Right renal pelvis (tissue), 4 donors: ENCODE data around the gene NDOR1. TPM values are rescaled to one million over a fixed set of nuclear protein-coding genes. Genes with fewer than 3 reads are reported as not detected.
A peak's percentile ranks its signal among the peaks of the same experiment; 100 is the strongest.
"Not testable (repeated sequence)": the region's sequence is repeated elsewhere in the genome, so short reads cannot be mapped to it uniquely, and the experiment has no call there.

Source experiments
- DNase-seq, 4 donors: peaks; one replicate each; pipeline ENCODE4 v3.0.0-alpha.2; 2013; ENCODE audit warnings: low read depth in 4 of 4, low spot score in 3 of 4, missing footprints in 1 of 4
- polyA plus RNA-seq, 4 donors: library from polyadenylated mRNA; unstranded; fragments of 120-200 nt; gene quantifications; one replicate each; pipeline ENCODE4 v1.2.1, GENCODE V29; 2013; ENCODE audit not compliant: insufficient read length in 4 of 4

NDOR1 gene
- polyA plus RNA-seq, 4 donors = 10.0 to 16.0 (median 10.9) TPM

DNA sequence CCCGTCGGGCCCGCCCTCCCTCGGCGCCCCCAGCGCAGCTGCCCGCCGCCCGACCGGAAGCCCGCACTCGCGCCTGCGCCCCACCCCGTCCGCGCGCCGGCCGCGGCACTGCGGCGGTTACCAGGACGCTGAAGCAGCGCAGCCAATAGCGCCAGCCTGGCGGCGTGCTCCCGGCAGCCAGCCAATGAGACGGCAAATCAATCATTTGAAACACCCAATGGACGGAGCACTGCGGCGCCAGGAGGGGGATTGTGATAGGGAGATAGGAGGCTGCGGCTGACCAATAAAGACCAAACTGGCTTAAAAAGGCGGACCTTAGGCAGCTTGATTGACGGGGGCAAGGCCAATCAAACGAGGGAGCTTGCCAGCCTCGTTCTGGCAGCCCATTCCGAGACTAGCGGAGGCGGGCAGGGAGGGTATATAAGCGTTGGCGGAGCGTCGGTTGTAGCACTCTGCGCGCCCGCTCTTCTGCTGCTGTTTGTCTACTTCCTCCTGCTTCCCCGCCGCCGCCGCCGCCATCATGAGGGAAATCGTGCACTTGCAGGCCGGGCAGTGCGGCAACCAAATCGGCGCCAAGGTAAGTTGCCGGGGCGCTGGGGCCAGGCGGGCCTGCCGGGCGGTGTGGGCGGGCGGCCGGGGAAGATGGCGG is 35.5 kb downstream of the NDOR1 start, which contains the start of gene TUBB4B:
Gene TUBB4B (plus strand): TSS at position 447 of the 649 bp plus-strand sequence. CDS start 74 bp downstream, at position 521.
- peak; percentile 97 to 100 (median 99) for DNase-seq

GRCh38 chr9:137241490-137242268 is 36.2 kb downstream of the NDOR1 start:
- DNase-seq = no peak

DNA sequence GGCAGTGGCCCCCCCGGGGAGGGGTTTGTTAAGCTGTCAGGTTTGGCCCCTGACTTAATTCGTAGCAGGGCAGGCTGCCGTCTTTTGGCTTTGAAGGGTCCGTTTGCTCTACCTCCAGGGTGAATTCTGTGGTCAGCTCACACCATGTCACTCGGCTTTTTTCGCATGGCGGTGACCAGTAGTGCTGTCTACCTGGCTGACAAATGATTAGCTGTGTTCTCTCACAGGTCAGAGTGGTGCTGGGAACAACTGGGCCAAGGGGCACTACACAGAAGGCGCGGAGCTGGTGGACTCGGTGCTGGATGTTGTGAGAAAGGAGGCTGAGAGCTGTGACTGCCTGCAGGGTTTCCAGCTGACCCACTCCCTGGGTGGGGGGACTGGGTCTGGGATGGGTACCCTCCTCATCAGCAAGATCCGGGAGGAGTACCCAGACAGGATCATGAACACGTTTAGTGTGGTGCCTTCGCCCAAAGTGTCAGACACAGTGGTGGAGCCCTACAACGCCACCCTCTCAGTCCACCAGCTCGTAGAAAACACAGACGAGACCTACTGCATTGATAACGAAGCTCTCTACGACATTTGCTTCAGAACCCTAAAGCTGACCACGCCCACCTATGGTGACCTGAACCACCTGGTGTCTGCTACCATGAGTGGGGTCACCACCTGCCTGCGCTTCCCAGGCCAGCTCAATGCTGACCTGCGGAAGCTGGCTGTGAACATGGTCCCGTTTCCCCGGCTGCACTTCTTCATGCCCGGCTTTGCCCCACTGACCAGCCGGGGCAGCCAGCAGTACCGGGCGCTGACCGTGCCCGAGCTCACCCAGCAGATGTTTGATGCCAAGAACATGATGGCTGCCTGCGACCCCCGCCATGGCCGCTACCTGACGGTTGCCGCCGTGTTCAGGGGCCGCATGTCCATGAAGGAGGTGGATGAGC is 37.0 kb downstream of the NDOR1 start:
- no peak for DNase-seq

DNA sequence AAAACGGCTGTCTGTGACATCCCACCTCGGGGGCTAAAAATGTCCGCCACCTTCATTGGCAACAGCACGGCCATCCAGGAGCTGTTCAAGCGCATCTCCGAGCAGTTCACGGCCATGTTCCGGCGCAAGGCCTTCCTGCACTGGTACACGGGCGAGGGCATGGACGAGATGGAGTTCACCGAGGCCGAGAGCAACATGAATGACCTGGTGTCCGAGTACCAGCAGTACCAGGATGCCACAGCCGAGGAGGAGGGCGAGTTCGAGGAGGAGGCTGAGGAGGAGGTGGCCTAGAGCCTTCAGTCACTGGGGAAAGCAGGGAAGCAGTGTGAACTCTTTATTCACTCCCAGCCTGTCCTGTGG is 37.7 kb downstream of the NDOR1 start:
- not testable (repeated sequence) for DNase-seq

GRCh38 chr9:137243626-137244485 is 38.4 kb downstream of the NDOR1 start:
- no peak for DNase-seq

- DNase-seq = no peak
Observed at GRCh38 chr9:137244486-137245449, 39.3 kb downstream of the NDOR1 start.

DNA sequence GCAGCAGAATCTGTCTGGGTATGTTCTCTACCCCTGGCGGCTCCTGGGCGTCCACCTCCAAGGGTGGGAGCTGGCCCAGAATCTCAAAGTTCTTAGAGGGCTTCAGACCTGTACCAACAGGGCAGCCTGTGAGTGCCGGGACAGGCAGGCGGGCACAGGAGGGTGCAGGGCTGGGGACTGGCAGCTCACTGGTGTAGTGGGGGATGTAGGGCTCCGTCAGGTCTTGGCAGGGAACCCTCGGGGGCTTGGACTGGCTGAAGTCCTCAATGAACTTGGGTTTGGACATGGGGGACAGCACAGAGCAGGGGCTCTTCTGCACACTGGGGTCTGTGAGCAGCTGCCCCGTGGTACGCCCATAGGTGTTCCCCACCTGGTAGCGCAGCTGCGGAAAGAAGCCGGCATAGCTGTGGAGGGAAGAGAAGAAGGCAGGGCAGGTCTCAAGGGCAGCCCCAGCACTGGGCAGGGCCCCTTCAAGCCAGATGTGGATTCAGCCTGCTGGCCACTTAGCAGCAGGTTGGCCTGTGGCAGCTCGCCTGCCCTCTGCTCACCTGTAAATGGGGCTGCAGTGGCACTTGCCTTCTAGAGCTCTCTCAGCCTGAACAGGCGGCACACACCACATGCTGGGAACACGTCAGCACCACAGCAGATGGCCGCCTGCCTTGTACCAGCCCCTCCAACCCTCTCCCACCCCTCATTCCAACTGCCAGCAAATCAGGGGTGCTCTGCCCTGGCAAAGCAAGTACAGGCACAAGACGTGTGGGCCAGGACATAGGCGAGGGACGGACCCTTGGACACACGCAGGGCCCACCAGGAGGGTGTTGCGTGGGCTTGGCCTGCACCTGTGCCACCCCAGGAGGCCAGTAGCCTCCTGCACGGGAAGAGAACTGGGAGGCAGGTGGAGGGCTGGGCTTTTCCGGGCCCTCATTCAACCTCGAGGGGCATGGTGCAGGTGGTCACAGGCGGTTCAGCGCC is 40.2 kb downstream of the NDOR1 start:
- no peak for DNase-seq

- DNase-seq = no peak
Observed at GRCh38 chr9:137247135-137247915, 41.8 kb downstream of the NDOR1 start.

- no peak for DNase-seq
Observed at GRCh38 chr9:137247916-137248175, 42.3 kb downstream of the NDOR1 start.

GRCh38 chr9:137250329-137251193 is 45.1 kb downstream of the NDOR1 start:
- no peak for DNase-seq

DNA sequence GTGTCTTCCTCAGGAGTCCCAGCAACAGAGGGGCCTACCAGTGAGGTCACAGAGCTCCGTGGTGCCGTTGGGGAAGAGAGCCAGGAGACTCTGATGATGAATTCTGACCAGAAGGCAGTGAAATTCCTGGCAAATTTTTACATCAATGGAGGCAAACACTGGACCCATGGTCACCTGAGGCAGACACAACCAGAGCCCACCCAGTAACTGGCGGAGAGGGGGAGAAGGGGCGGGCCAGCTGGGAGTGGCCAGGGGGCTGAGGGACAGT is 45.6 kb downstream of the NDOR1 start, which contains the start of gene STPG3:
Gene STPG3 (plus strand): TSS at position 93 of the 268 bp plus-strand sequence. CDS start 1 bp downstream, at position 94.
- DNase-seq = no peak

DNA sequence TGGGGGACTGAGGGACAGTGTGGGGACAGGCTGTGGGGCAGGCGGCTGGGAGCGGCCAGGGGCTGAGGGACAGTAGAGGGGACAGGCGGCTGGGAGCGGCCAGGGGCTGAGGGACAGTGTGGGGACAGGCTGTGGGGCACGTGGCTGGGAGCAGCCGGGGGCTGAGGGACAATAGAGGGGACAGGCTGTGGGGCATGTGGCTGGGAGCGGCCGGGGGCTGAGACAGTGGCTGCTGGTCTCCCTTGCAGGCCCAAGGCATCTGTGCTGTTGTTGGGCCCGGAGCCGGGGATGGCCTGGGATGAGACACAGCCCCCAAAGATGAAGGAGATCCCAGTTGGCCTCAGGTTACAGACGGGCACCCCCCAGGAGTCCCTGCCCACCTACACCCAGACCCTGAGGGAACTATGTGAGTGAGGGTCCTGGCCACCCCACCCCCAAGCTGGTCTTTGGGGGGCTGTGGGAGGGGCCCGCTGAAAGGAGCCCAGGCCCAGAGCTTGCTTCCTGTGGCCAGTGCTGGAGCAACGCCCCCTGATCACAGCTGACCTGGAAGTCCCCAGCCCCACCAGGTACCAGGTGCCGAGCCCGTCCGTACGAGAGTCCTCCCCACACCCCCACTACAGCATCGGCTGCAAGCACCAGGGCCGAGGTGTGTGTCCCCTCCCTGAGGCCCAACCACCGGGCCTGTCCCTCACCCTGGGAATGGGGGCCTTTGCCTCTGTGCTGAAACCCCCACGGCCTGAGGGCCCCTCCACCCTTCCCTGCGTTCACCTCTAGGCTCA is 46.2 kb downstream of the NDOR1 start:
- no peak for DNase-seq

GRCh38 chr9:137252555-137253506 is 47.3 kb downstream of the NDOR1 start:
- no peak for DNase-seq
